Stimulated activated CD8-positive, alpha-beta memory T cell treated with anti-CD3 and anti-CD28 coated beads, Interleukin-4, amount 100 ng/mL, for 24 hours (primary cell): ENCODE measurements around the gene COMMD8.
"Not testable (repeated sequence)": the region's sequence is repeated elsewhere in the genome, so short reads cannot be mapped to it uniquely, and the experiment has no call there.

Source experiments
- DNase-seq: peaks from one replicate; pipeline ENCODE4 v3.0.0-alpha.2; 2020; ENCODE audit warnings: low read depth

Gene COMMD8

GRCh38 chr4:47463235-47463956 lies at the start of gene COMMD8:
TSS of gene COMMD8 (minus strand) at chr4:47463702. CDS start at chr4:47463651, 51 bp downstream.
- DNase-seq: peak; percentile 94

GRCh38 chr4:47510506-47511143 lies 47.1 kb upstream of the COMMD8 start:
- no peak for DNase-seq

DNA sequence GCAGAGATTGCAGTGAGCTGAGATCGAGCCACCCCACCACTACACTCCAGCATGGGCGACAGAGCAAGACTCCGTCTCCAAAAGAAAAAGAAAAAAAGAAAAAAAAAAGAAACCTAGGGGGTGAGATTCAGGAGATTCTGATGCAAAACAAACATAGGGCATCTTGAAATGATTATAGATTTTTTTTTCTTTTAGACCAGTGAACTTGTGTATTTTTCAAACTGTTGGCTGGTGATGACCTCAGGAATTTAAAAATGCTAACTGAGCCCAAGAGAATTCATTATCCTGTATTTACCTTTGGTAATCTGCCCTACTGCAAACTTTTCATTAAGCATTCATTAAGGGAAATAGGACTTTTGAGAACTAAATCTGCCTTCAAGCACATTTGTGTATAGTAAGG lies 42.2 kb upstream of the COMMD8 start:
- no peak for DNase-seq

- DNase-seq: no peak
Measured at GRCh38 chr4:47505147-47505546, 41.6 kb upstream of the COMMD8 start.

DNA sequence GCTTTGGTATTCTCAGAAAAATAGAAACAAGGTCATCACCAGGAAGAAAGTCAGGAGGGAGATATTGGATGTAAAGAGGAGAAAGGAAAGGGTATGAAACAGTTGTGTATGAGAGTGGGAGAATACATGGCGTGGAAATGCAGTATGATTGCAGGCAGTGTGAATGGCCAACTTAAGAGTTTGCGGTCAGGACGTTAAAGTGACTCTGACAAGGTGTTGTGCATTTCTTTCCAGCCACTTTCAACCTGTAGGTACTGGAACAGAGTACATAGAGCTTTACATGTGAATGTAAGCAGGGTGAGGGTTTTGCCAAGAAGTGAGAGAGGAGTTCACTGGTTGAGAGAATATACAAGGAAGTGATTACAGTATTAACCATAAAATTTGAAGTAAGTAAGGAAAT lies 37.3 kb upstream of the COMMD8 start:
- no peak for DNase-seq

- DNase-seq: no peak
Measured at GRCh38 chr4:47499700-47500099, 36.2 kb upstream of the COMMD8 start.

DNA sequence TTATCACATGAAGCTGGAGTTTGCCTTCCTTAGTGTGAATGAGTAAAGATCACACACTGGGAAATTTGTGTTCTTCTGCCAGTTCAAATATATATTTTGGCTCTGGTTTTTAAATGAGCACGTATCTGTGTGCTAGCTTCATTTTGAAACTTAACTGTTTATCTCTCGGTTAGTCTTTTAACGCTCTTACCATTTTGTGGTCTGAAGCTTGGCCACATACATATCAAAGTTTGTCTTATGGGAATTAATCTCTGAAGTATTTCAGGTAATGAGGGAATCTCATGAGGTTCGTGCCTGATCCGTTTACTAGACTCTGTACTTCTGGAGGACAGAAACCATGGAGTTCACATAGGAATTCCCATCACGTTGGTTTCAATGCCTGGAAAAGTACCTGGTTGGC lies 35.4 kb upstream of the COMMD8 start:
- no peak for DNase-seq

- no peak for DNase-seq
Measured at GRCh38 chr4:47494124-47494430, 30.6 kb upstream of the COMMD8 start.

DNA sequence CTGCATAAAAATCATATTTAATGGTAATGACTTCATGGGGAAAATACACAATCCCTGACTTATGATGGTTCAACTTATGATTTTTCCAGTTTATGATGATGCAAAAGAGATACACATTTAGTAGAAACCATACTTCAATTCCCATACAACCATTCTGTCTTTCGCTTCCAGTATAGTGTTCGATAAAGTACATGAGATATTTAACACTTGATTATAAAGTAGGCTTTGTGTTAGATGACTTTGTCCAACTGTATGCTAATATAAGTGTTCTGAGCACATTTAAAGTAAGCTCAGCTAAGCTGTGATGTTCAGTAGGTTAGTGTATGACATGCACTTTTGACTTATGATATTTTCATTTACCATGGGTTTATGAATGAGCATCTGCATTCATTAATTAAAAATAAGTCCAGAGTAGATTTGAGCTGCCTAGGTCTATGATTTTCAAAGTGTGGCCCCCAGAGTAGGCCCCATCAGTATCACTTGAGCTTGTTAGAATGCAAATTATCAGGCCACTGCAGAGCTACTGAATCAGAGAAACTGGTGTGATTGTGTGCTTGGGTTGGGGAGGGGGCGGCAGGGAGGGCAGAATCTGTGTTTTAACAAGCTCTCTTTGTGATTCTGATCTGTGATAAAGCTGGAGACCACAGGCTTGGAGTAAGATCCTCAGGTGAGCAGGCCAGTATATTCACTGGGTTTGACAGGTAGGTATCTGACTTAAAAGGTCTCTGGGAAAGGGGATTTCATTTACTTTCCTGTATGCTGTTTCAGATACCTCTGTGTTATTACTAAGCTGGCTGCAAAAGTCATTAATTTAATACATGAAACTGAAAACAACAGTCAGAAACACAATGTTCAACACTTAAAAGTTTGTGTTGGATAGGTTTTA lies 30.0 kb upstream of the COMMD8 start:
- DNase-seq: no peak

DNA sequence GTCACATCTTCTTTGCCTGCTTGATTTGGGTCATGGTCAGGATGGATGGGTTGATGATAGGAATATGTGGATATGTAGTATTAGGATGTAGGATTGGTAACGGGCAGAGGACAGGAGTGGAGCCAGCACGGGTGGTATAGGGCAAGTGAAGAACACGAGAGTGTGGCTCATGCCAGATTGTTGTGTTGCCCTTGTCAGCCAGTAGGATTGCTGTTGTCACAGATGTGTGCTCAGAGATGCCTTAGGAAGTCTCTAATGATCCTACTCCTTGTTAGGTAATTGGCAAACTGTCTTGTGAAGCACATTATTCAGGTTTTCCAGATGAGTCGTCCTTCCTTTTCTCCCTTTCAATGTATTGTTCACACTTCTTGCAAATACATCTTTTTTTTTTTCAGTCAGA lies 27.0 kb upstream of the COMMD8 start:
- no peak for DNase-seq

- no peak for DNase-seq
Measured at GRCh38 chr4:47488706-47489105, 25.2 kb upstream of the COMMD8 start.

DNA sequence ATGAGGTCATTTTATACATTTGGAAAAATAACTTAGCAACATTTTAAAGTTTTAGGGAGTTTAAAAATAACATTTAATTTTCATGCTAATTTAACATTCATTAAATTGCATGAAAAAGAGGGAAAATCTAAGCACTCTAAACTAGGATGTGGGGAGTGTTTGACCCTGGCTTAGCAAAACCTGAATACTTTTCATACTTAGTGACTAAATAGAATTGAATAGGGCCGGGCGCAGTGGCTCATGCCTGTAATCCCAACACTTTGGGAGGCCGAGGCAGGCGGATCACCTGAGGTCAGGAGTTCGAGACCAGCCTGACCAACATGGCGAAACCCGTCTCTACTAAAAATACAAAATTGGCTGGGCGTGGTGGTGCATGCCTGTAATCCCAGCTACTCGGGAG lies 23.2 kb upstream of the COMMD8 start:
- DNase-seq: not testable (repeated sequence)

GRCh38 chr4:47486231-47486673 lies 22.8 kb upstream of the COMMD8 start:
- no peak for DNase-seq

DNA sequence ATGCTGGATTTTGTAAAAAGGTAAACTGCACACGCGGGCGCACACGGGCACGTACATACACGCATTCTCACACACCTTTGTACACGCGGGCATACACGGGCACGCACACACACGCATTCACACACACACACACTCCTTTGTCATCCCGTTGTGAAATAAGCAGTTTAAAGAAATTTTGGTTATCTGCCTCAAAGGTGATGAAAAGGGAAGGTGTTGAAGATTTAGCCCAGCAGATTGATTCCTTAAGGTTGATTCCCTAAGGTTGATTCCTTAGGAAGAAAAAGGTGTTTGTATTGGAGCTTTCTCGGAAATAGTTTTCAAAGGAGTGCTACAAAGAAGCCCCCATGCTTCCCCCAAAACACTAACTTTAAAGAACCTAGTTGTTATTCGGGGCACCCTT lies 22.3 kb upstream of the COMMD8 start:
- no peak for DNase-seq

- DNase-seq: peak; percentile 79
Measured at GRCh38 chr4:47485047-47485692, 21.7 kb upstream of the COMMD8 start, which contains the start of gene ATP10D. TSS of gene ATP10D (plus strand) at chr4:47485275. CDS start at chr4:47512541, 27,266 bp downstream.

DNA sequence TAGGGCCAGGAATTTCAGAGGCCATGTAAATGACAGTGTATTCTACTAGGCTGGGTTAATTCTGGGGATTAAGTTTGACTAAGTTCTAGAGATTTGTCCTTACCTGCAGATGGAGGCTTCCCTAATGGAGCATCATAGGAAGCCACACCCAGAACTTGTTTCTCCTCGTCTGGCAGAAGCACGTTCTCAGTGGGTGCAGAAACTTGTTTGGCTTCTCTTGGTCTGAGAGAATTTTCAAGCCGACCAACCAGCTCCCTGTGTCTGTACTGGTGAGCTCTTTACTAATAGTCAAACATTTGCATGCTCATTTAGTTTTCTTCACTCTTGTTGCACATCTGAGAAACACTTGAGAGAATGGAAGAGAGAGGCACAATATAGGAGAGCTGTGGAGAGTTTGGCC lies 20.7 kb upstream of the COMMD8 start:
- no peak for DNase-seq

DNA sequence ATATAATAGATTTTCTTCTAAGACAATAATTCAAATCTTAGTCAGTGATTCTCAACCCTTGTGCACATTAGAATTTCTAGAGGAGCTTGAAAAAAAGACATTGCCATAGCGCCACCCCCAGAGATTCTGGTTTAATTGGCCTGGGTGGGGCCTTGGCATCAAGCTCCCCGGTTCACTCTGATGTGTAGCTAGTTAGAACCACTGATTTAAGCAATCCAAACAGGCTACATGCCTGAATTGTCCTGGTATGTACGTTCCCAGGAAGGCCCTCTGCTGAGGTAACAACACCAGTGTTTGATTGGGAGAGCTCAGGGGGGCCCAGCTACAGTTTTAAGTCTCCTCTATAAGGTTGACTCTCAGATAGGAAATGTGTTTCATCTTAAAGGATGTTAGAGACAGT lies 20.2 kb upstream of the COMMD8 start:
- DNase-seq: no peak

DNA sequence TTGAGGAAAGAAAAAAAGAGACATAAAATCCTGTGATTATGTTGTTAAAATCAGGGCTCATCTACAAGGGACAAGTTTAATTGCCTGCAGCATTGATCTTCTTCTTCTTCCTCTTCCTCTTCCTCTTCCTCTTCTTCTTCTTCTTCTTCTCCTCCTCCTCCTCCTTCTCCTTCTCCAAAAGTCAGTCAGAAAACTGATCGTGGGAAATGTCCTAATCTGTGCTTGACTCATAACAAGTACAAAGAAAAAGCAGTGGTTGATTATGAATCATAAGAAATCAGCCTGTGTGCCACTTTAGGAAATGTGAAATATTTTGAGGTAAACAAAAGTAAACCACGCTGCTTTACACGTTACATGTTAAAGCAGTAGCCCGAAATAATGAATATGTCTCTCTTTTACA lies 18.8 kb upstream of the COMMD8 start:
- DNase-seq: no peak

DNA sequence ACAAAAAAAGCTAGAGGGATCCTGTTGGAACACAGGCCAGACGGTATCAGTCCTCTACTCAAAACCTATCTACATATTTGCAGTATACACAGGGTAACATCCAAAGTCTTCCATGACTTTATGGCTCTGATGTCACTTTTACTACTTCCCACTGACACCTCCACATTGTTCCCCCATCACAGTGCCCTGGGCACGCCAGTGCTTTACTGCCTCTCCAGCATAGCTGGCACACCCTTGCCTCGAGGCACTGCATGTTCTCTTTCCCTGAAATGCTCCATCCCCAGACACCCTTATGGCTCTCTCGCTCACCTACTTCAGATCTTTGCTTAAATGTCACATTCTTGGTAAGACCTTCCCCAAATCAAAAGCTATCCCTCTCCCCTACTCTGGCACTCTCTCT lies 15.3 kb upstream of the COMMD8 start:
- no peak for DNase-seq

DNA sequence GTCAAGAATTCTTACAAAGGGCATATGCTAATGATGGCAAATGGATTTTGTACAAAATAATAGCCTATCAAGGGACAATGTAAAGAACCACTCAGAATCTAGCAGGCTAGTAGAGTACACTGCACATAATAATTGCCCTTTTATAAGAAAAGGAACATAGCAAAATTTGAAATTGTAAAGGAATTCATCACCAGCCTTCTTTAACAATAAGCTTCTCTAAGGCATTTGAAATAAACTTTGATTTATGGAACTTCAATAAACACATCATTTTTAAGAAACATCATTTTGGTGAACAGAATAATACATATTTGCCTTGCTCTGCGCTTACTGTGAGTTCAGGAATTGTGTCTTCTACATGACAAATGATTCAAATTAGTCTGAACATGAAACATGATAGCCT lies 11.9 kb upstream of the COMMD8 start:
- no peak for DNase-seq

GRCh38 chr4:47474799-47475198 lies 11.3 kb upstream of the COMMD8 start:
- DNase-seq: no peak

DNA sequence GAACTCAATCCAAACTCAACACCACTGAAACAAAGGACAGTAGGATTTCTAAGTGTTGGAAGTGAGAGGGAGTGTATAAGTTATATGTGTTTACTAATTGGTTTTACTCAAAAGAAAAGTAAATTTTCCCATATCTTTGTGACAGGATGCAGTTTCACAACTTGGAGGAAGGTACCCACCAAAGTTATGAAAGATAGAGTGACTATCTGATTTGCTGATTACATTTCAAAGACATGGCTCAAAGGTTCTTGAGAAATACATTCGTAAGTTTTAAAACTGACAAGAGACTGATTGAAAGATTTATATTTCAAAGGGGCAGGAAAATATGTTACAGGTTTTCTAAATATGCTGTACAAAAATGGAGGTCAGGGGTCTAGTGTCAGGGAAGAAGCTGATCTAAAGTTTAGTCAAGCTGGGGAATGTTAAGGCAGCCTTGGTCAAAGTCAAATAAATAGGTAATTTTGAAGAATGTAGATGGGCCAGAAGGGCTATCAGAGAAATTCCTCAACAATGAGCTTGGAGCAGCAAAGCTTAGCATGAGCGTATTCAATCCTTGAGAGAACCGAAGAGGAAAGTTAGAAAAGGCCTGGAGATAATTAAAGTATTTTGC lies 9.7 kb upstream of the COMMD8 start:
- no peak for DNase-seq
